ENCODE data around the gene SLC17A5.
"Not testable (repeated sequence)": the region's sequence is repeated elsewhere in the genome, so short reads cannot be mapped to it uniquely, and the experiment has no call there.

Gene SLC17A5

GRCh38 chr6:73565767-73566485 is 87.9 kb downstream of the SLC17A5 start:
- FAIRE-seq: no peak

- no peak for FAIRE-seq
Observed at GRCh38 chr6:73564578-73565345, 89.0 kb downstream of the SLC17A5 start.

DNA sequence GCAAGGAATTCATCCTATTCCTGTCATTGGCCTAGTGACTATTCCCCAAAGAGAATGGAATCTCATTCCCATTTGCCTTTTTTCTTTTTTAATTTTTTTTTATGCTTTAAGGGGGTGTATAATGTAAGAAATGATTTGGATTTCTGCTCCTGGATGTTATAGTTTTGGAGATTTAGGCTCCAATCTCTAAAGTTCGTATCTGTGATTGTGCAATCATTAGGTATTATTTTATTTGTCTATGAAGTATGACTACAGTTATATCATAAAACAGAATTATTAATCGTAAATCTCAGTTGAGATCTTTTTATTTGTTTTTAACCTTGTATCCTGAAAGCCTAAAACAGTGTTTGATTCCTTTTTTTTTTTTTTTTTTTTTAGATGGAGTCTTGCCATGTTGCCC is 91.2 kb downstream of the SLC17A5 start:
- no peak for FAIRE-seq

DNA sequence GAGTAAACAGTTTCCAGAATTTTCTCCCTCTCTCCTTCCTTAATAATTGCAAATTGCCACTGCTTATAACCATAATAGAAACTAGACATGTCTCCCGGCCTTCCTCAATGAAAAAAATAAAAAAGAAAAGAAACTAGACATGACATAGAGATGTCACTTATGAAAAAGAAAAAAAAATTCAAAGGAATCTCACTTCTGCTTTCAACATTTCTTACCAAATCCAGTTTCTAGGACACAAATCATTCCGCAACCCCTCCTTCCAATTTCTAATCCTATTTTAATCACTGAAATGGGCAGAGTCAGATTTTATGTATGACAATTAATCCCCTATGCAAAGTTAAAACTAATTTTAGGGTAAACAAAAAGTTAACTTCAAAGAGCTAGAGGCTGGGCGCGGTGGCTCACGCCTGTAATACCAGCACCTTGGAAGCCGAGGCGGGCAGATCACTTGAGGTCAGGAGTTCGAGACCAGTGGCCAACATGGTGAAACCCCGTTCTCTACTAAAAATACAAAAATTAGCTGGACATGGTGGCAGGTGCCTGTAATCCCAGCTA is 92.9 kb downstream of the SLC17A5 start:
- no peak for FAIRE-seq

DNA sequence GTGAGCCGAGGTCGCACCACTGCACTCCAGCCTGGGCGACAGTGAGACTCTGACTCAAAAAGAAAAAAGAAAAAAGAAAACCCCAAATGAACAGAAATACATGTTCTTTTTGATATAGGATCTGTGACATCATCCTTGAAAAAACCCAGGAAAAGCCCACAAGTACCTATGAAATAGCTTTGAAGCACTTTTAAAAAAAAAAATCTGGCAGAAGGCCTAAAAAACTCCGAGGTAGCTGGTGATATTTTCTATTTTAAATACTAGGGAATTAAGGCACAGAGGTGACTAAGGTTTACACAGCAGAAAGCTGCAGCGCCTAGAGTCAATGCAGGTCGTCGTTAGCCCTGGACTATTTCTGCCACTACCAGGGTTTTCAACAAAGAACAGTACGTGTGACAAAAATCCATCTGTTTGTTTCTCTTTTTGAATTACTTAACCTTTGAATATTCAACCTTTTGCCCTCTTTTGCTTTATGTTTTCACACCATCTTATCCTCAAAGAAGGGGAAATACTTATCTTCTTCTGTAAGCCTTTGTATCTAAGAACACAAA is 93.5 kb downstream of the SLC17A5 start:
- no peak for FAIRE-seq

- not testable (repeated sequence) for FAIRE-seq
Observed at GRCh38 chr6:73559399-73559794, 94.4 kb downstream of the SLC17A5 start.

- FAIRE-seq: no peak
Observed at GRCh38 chr6:73558624-73559398, 95.0 kb downstream of the SLC17A5 start.

GRCh38 chr6:73556836-73557235 is 97.0 kb downstream of the SLC17A5 start:
- no peak for FAIRE-seq

GRCh38 chr6:73555380-73555949 is 98.3 kb downstream of the SLC17A5 start:
- FAIRE-seq: not testable (repeated sequence)

DNA sequence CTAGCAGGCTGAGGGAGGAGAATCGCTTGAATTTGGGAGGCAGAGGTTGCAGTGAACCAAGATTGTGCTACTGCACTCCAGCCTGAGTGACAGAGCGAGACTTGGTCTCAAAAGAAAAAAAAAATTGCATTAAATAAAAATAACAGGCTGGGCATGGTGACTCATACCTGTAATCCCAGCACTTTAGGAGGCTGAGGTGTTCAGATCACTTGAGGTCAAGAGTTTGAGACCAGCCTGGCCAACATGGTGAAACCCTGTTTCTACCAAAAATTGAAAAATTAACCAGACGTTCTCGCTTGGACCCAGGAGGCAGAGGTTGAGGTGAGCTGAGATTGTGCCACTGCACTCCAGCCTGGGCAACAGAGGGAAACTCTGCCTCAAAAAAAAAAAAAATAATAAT is 102.7 kb downstream of the SLC17A5 start:
- FAIRE-seq: not testable (repeated sequence)

DNA sequence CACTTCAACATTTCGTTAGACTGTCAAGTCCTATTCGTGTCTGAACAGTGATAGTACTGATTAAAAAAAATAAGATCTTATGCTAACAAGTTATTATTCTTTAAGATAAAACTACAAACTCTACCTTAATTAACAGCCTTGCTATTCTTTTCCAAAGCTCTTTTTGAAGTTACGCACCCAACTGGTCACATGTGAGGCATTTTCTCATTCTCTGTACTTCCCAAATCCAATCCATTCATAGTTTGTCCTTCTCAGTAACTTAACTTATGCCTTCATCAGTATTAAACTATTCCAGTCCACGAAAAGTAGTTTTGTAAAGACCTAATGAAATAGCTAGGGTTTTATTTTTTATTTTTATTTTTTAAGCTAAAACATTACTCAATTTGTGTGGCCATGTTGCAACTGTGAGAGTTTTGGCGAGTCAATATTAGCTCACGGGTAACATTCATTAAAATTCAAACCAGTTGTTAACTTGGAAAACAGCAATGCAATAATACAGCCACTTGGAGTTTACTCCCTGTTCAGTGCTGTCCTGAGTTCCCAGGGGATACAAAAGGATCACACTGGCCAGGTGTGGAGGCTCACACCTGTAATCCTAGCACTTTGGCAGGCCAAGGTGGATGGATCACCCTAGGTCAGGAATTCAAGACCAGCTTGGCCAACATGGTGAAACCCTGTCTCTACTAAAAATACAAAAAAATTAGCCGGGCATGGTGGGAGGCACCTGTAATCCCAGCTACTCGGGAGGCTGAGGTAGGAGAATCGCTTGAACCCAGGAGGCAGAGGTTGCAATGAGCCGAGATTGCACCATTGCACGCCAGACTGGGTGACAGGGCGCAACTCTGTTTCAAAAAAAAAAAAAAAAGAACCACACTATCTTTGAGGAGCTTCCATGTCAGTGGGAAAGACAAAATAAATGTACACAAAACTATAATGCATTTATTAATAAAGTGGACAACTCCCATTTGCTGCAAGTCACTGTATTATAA is 105.0 kb downstream of the SLC17A5 start:
- FAIRE-seq: no peak

GRCh38 chr6:73547036-73547435 is 106.8 kb downstream of the SLC17A5 start:
- no peak for FAIRE-seq
